ENCODE measurements around the gene FAXDC2.

FAXDC2 gene

DNA sequence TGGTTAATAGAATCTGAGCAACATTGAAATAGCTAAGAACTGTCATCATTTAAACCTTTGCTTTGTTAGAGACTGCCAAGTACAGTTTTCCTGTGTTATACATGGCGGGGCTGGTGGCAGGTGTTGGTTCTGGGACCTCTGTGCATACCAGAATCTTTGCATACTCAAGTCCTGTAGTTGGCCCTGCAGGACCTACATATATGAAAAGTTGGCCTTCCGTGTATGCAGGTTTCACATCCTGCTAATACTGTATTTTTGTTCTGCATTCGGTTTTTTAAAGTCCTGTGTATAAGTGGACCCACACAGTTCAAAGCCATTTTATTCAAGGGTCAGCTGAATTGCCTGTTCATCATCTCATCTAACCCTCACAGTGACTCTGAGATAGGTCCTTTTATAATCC is 58.9 kb downstream of the FAXDC2 start:
- TF ChIP-seq, protein P1, sequence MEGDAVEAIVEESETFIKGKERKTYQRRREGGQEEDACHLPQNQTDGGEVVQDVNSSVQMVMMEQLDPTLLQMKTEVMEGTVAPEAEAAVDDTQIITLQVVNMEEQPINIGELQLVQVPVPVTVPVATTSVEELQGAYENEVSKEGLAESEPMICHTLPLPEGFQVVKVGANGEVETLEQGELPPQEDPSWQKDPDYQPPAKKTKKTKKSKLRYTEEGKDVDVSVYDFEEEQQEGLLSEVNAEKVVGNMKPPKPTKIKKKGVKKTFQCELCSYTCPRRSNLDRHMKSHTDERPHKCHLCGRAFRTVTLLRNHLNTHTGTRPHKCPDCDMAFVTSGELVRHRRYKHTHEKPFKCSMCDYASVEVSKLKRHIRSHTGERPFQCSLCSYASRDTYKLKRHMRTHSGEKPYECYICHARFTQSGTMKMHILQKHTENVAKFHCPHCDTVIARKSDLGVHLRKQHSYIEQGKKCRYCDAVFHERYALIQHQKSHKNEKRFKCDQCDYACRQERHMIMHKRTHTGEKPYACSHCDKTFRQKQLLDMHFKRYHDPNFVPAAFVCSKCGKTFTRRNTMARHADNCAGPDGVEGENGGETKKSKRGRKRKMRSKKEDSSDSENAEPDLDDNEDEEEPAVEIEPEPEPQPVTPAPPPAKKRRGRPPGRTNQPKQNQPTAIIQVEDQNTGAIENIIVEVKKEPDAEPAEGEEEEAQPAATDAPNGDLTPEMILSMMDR (IDR thresholded peaks at IDR 0.05; ENCODE audit: low read depth, low read length, missing control alignments) = no peak
- DNase-seq (ENCODE audit: extremely low read depth, low read depth) = no peak
- H3K4me3 ChIP-seq (replicated peaks; ENCODE audit: low read depth, low read length) = no peak overlapping the region

DNA sequence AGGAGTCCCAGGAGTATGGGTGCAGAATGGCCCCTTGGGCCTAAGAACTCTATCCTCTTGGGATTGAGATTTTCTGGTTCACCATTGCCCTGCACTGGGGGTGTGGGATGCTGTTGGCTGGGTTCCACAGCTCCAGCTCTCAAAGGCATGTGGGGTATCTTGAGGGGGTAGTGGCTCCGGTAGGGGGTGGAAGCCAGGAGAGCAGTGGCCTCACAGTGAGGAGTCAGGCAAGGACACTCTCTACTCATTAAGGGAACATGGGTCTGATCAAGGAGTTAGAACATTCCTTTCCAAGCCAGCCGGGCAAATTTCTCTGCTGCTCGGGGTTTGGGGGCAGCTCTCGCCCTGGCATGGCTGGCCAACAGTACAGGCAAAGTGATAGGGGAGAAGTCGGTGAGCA is 62.2 kb downstream of the FAXDC2 start:
- TF ChIP-seq, protein P1 (IDR thresholded peaks at IDR 0.05; ENCODE audit: low read depth, low read length, missing control alignments) = no peak
- H3K4me3 ChIP-seq (replicated peaks; ENCODE audit: low read depth, low read length) = no peak overlapping the region
- no peak for DNase-seq (ENCODE audit: extremely low read depth, low read depth)

- H3K4me3 ChIP-seq (replicated peaks; ENCODE audit: low read depth, low read length) = no peak overlapping the region
- DNase-seq (ENCODE audit: extremely low read depth, low read depth) = no peak
- TF ChIP-seq, protein P1 (IDR thresholded peaks at IDR 0.05; ENCODE audit: low read depth, low read length, missing control alignments) = no peak
Measured at GRCh38 chr5:154786414-154786813, 64.0 kb downstream of the FAXDC2 start.

DNA sequence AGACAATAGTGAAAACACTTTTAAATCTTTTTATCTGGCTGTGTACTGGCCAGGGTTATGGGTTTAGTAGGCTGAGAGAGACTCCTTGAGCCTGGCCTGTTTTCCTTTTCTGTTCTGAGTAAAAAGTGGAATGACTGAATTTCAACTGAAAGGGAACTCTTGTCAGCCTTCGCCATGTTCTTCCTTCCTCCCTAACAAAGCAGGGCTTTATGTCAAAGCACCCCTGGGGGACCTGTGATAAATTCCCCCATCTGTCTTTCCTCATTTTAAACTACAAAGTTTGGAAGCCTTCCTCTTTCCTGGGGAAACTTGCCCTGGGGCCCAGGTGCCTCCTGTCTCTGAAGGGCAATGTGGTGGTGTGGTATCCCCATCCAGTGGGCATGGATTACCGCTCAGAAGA is 65.5 kb downstream of the FAXDC2 start:
- TF ChIP-seq, protein P1 (IDR thresholded peaks at IDR 0.05; ENCODE audit: low read depth, low read length, missing control alignments) = no peak
- H3K4me3 ChIP-seq (replicated peaks; ENCODE audit: low read depth, low read length) = no peak overlapping the region
- no peak for DNase-seq (ENCODE audit: extremely low read depth, low read depth)

GRCh38 chr5:154783774-154784460 is 66.5 kb downstream of the FAXDC2 start:
- H3K4me3 ChIP-seq (replicated peaks; ENCODE audit: low read depth, low read length) = no peak overlapping the region
- no peak for DNase-seq (ENCODE audit: extremely low read depth, low read depth)
- TF ChIP-seq, protein P1 (IDR thresholded peaks at IDR 0.05; ENCODE audit: low read depth, low read length, missing control alignments) = no peak

- H3K4me3 ChIP-seq (replicated peaks; ENCODE audit: low read depth, low read length) = no peak overlapping the region
- no peak for DNase-seq (ENCODE audit: extremely low read depth, low read depth)
- TF ChIP-seq, protein P1 (IDR thresholded peaks at IDR 0.05; ENCODE audit: low read depth, low read length, missing control alignments) = no peak
Measured at GRCh38 chr5:154782812-154783592, 67.4 kb downstream of the FAXDC2 start.
